ENCODE data around the gene OR8H3. TPM values are rescaled to one million over a fixed set of nuclear protein-coding genes. Genes with fewer than 3 reads are reported as not detected.
"Not testable (repeated sequence)": the region's sequence is repeated elsewhere in the genome, so short reads cannot be mapped to it uniquely, and the experiment has no call there.

Gene OR8H3, protein sequence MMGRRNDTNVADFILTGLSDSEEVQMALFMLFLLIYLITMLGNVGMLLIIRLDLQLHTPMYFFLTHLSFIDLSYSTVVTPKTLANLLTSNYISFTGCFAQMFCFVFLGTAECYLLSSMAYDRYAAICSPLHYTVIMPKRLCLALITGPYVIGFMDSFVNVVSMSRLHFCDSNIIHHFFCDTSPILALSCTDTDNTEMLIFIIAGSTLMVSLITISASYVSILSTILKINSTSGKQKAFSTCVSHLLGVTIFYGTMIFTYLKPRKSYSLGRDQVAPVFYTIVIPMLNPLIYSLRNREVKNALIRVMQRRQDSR
- polyA plus RNA-seq (2013, experiment 1 of 2): not detected
- polyA plus RNA-seq (2013, experiment 2 of 2): not detected

DNA sequence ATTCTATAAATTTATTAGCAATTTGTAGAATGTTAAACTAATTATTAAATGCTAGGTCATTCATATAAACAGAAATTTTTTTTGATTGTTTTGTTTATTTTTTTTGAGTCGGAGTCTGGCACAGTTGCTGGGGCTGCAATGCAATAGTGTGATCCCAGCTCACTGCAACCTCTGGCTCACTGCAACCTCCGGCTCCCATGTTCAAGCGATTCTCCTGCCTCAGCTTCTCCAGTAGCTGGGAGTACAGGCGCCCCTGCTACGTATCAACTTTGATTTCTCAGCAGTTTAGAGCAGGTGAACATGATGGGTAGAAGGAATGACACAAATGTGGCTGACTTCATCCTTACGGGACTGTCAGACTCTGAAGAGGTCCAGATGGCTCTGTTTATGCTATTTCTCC is at the start of gene OR8H3:
TSS of gene OR8H3 (plus strand) at position 301 of the 400 bp plus-strand sequence. CDS start at position 301, 0 bp downstream.
- Histone ChIP-seq H3K27ac (ENCODE audit: low read depth, low read length) (no peak within 1 kb of the TSS), H3K4me1 (ENCODE audit: insufficient read depth, low read length) (no peaks in the 10 kb centered on the region), H3K9ac (ENCODE audit: low read depth, low read length) (no peak within 1 kb of the TSS), H3K4me3 (ENCODE audit: low read length) (no peak within 1 kb of the TSS), H3K36me3 (ENCODE audit: insufficient read depth, low read length) (no peaks in the 10 kb centered on the region), H3K9me3 (ENCODE audit: insufficient read depth, low read depth, low read length) (no peaks in the 10 kb centered on the region), H3K27me3 (ENCODE audit: insufficient read depth, low read length) (no peaks in the 10 kb centered on the region)
- 94% methylated on average over 5 of the region's 6 CpGs for WGBS

DNA sequence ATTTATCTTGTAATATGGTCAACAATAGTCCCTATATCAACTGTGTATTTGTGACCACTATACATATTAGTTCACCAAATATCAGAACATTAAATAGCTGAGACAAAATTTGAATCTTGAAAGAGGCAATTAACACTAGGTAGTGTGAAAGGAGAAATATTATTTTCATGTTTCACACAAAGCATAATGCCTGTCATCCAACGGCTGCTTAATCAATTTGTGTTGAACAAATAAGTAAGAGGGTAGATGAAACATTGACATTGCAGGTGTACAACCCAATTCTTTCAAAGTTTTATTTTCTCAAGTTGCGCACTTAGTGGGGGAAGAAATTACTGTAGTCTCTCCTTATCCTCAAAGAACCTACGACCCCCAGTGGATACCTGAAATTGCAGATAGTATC is 32.5 kb upstream of the OR8H3 start:
- H3K4me1 ChIP-seq (ENCODE audit: insufficient read depth, low read length): no peaks in the 10 kb centered on the region
- H3K9me3 ChIP-seq (ENCODE audit: insufficient read depth, low read depth, low read length): no peaks in the 10 kb centered on the region
- no peak overlapping the region for H3K9ac ChIP-seq (ENCODE audit: low read depth, low read length)
- H3K4me3 ChIP-seq (ENCODE audit: low read length): no peak overlapping the region
- no peaks in the 10 kb centered on the region for H3K36me3 ChIP-seq (ENCODE audit: insufficient read depth, low read length)
- H3K27ac ChIP-seq (ENCODE audit: low read depth, low read length): no peak overlapping the region
- no peaks in the 10 kb centered on the region for H3K27me3 ChIP-seq (ENCODE audit: insufficient read depth, low read length)
- whole genome bisulfite sequencing: 85% methylated on average over 3 of the region's 3 CpGs

DNA sequence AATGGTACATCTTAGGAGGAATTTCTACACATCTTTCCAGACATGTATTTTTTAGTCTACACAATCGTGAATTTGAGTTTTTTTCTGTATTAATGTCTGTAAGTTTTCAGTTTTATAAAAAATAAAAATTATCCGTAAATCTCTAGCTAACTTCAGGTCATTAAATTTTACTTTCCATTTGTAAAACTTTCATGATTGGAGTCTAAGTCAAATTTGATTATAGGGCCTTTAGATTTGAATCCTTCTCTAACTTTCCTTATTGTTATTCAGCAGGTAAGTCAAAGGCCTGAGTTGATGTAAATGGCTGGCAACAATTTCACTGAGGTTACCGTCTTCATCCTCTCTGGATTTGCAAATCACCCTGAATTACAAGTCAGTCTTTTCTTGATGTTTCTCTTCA is 29.2 kb upstream of the OR8H3 start, which contains the start of gene OR8I2:
TSS of gene OR8I2 (plus strand) at position 301 of the 400 bp plus-strand sequence. CDS start at position 301, 0 bp downstream.
- 92% methylated on average over 1 of the region's 3 CpGs for WGBS

DNA sequence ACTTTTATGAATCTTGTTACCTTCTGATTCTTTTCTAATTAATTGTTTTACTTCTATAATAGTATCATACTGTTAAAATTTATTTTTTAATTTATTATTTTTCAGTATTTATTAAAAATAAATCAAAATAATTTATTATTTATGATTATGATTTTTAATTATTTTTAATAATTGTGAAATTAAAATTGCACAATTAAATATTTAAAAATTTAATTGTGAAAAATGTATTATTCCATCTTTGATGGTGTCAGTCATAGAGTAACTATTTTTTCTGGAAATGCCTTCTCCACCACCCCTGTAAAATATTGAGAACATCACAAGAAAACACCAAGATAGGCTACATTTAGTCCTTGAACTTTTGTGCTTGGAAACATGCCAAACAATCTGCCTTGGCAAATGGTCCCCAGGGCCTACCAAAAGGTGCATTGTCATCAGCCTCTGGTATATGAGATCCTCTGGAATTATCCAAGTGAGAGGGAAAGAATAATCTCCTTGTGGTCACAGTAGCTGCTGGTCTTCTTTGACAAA is 18.9 kb upstream of the OR8H3 start, which contains the start of gene OR8H2:
TSS of gene OR8H2 (plus strand) at position 478 of the 528 bp plus-strand sequence. CDS start 1,356 bp downstream, outside the sequence.
- no peak within 1 kb of the TSS for H3K9ac ChIP-seq (ENCODE audit: low read depth, low read length)
- no peaks in the 10 kb centered on the region for H3K9me3 ChIP-seq (ENCODE audit: insufficient read depth, low read depth, low read length)
- H3K27ac ChIP-seq (ENCODE audit: low read depth, low read length): no peak within 1 kb of the TSS
- no peaks in the 10 kb centered on the region for H3K4me1 ChIP-seq (ENCODE audit: insufficient read depth, low read length)
- no peak within 1 kb of the TSS for H3K4me3 ChIP-seq (ENCODE audit: low read length)
- no peaks in the 10 kb centered on the region for H3K36me3 ChIP-seq (ENCODE audit: insufficient read depth, low read length)
- H3K27me3 ChIP-seq (ENCODE audit: insufficient read depth, low read length): no peaks in the 10 kb centered on the region

More for the DNA sequence above, 29.2 kb upstream of the OR8H3 start, which contains the start of gene OR8I2:
- no peaks in the 10 kb centered on the region for H3K36me3 ChIP-seq (ENCODE audit: insufficient read depth, low read length)
- H3K27me3 ChIP-seq (ENCODE audit: insufficient read depth, low read length): no peaks in the 10 kb centered on the region
- H3K27ac ChIP-seq (ENCODE audit: low read depth, low read length): no peak within 1 kb of the TSS
- H3K4me3 ChIP-seq (ENCODE audit: low read length): no peak within 1 kb of the TSS
- no peaks in the 10 kb centered on the region for H3K9me3 ChIP-seq (ENCODE audit: insufficient read depth, low read depth, low read length)
- H3K9ac ChIP-seq (ENCODE audit: low read depth, low read length): no peak within 1 kb of the TSS
- H3K4me1 ChIP-seq (ENCODE audit: insufficient read depth, low read length): no peaks in the 10 kb centered on the region

DNA sequence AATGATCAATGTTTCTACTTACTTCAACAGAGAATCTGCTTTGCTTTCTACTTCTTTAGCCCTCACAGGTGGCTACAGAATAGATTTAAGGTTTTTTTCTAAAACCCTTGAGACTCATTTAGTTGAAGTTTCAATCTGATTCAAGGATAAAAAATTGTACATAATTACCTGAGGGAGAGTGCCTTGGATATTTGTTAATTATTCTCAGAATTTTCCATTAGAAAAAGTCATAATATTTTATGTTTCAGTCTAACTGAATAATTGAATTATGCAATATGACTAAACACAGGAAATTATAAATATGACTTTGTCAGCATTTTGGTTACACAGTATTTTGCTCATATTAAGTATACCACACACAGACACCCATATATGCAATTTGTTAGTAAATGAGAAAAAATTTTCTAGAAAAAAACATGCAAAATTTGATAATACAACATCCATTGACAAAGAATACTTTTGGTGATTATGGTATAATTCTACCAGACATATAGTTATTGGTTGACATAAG is 18.0 kb downstream of the OR8H3 start, which contains the start of gene OR8J3:
TSS of gene OR8J3 (minus strand) at position 51 of the 511 bp plus-strand sequence. CDS start 2,483 bp downstream, outside the sequence.
- H3K9me3 ChIP-seq (ENCODE audit: insufficient read depth, low read depth, low read length): no peaks in the 10 kb centered on the region
- no peaks in the 10 kb centered on the region for H3K36me3 ChIP-seq (ENCODE audit: insufficient read depth, low read length)
- H3K27ac ChIP-seq (ENCODE audit: low read depth, low read length): no peak within 1 kb of the TSS
- no peak within 1 kb of the TSS for H3K4me3 ChIP-seq (ENCODE audit: low read length)
- no peaks in the 10 kb centered on the region for H3K27me3 ChIP-seq (ENCODE audit: insufficient read depth, low read length)
- H3K4me1 ChIP-seq (ENCODE audit: insufficient read depth, low read length): no peaks in the 10 kb centered on the region
- H3K9ac ChIP-seq (ENCODE audit: low read depth, low read length): no peak within 1 kb of the TSS

DNA sequence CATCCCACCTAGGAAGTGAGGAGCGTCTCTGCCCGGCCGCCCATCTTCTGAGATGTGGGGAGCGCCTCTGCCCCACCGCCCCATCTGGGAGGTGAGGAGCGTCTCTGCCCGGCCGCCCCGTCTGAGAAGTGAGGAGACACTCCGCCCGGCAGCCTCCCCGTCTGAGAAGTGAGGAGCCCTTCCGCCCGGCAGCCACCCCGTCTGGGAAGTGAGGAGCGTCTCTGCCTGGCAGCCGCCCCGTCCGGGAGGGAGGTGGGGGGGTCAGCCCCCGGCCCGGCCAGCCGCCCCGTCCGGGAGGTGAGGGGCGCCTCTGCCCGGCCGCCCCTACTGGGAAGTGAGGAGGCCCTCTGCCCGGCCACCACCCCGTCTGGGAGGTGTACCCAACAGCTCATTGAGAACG is 21.5 kb downstream of the OR8H3 start:
- not testable (repeated sequence) for H3K4me3 ChIP-seq (ENCODE audit: low read length); H3K9me3 ChIP-seq (ENCODE audit: insufficient read depth, low read depth, low read length); H3K27ac ChIP-seq (ENCODE audit: low read depth, low read length); H3K36me3 ChIP-seq (ENCODE audit: insufficient read depth, low read length); H3K4me1 ChIP-seq (ENCODE audit: insufficient read depth, low read length); H3K9ac ChIP-seq (ENCODE audit: low read depth, low read length); H3K27me3 ChIP-seq (ENCODE audit: insufficient read depth, low read length)
- 93% methylated on average over 29 of the region's 30 CpGs for WGBS

DNA sequence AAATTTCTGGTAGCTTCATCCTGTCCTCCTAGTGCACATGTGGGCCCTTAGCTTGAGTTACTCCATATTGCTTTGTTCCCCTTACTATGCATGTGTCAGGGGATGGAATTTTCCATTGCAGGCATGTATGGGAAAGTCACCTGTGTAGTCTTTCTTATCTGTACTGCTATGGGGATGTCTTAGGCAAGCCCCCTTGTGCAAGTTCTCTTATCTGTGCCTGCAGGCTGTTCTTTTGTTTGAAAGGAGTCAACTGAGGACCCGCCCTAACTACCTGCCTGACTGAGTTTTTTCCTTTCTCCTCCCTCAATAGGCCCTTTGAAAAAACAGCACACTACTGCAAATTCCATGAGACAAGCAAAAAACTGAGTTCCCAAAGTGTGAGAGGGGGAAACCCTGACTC is 29.2 kb downstream of the OR8H3 start:
- Histone ChIP-seq H3K4me3 (ENCODE audit: low read length) (no peak overlapping the region), H3K4me1 (ENCODE audit: insufficient read depth, low read length) (no peaks in the 10 kb centered on the region), H3K36me3 (ENCODE audit: insufficient read depth, low read length) (no peaks in the 10 kb centered on the region), H3K9me3 (ENCODE audit: insufficient read depth, low read depth, low read length) (peaks cover 11% of the 10 kb centered on the region), H3K9ac (ENCODE audit: low read depth, low read length) (no peak overlapping the region), H3K27ac (ENCODE audit: low read depth, low read length) (no peak overlapping the region), H3K27me3 (ENCODE audit: insufficient read depth, low read length) (no peaks in the 10 kb centered on the region)
- 100% methylated on average over 1 of the region's 1 CpG for WGBS

DNA sequence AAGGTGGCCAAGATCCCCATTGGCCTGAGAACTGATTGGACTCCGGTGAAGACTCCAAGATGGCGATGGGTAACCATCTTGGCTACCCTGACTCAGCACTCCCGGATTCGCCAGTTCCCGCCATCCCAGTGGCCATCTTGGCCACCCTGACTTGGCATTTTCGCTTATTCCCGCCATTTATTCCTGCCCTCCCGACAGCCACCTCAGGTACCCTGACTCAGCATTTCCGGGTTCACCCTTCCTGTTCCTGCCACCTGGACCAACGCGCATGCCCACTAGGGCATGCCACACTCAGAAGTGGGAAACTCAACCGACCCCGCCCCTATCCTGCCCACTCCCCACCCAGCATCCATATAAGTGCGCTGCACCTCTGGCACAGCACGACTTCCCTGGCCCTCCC is 30.2 kb downstream of the OR8H3 start:
- Histone ChIP-seq H3K36me3 (ENCODE audit: insufficient read depth, low read length) (no peaks in the 10 kb centered on the region), H3K4me3 (ENCODE audit: low read length) (no peak overlapping the region), H3K9ac (ENCODE audit: low read depth, low read length) (no peak overlapping the region), H3K27ac (ENCODE audit: low read depth, low read length) (no peak overlapping the region), H3K4me1 (ENCODE audit: insufficient read depth, low read length) (no peaks in the 10 kb centered on the region), H3K9me3 (ENCODE audit: insufficient read depth, low read depth, low read length) (peaks cover 11% of the 10 kb centered on the region), H3K27me3 (ENCODE audit: insufficient read depth, low read length) (no peaks in the 10 kb centered on the region)
- WGBS: 96% methylated on average over 15 of the region's 15 CpGs

DNA sequence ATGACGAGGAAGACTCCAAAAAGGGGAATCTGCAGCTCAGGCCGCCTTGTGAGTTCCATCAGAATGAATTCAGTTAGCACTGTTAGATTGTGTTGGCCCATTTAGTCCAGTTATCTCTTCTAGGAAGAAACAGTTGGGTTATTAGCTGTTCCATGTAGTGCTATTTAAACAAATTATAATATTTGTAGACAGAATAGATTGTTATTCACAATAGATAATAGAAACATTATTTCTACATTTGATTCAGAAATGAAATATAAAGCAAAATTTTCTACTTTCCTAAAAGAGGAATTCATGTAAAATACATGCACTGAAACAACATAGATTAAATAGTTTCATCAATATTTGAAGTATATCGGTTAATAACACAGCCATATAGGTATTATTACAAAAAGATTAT is 38.0 kb downstream of the OR8H3 start, which contains the start of gene OR8K5:
TSS of gene OR8K5 (minus strand) at position 101 of the 400 bp plus-strand sequence. CDS start at position 101, 0 bp downstream.
- no peak within 1 kb of the TSS for H3K27ac ChIP-seq (ENCODE audit: low read depth, low read length)
- H3K4me1 ChIP-seq (ENCODE audit: insufficient read depth, low read length): no peaks in the 10 kb centered on the region
- 93% methylated on average over 2 of the region's 3 CpGs for WGBS
- H3K36me3 ChIP-seq (ENCODE audit: insufficient read depth, low read length): no peaks in the 10 kb centered on the region
- peaks cover 7% of the 10 kb centered on the region; the same call in 1 of the 2 replicates for H3K9me3 ChIP-seq (ENCODE audit: insufficient read depth, low read depth, low read length)
- H3K4me3 ChIP-seq (ENCODE audit: low read length): no peak within 1 kb of the TSS
- H3K27me3 ChIP-seq (ENCODE audit: insufficient read depth, low read length): no peaks in the 10 kb centered on the region
- no peak within 1 kb of the TSS for H3K9ac ChIP-seq (ENCODE audit: low read depth, low read length)

DNA sequence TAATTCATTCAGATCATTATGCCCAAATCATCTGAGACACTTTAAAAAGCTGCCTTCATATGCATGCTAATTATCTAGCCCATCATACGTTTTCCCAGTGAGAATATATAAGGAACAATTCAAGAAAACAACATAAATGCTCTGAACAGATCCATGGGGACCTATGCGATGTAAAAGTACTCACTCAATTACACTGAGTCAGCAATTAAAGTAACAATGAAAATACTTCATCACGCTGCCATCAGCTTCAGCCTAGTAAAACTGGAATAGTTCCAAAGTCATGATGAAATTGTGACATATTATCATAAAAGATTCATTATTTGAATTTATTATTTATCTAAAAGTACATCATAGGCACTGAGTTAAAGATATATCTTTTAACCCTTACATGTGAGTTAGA is 41.6 kb downstream of the OR8H3 start:
- WGBS: 78% methylated on average over 2 of the region's 3 CpGs
- H3K9me3 ChIP-seq (ENCODE audit: insufficient read depth, low read depth, low read length): no peaks in the 10 kb centered on the region

DNA sequence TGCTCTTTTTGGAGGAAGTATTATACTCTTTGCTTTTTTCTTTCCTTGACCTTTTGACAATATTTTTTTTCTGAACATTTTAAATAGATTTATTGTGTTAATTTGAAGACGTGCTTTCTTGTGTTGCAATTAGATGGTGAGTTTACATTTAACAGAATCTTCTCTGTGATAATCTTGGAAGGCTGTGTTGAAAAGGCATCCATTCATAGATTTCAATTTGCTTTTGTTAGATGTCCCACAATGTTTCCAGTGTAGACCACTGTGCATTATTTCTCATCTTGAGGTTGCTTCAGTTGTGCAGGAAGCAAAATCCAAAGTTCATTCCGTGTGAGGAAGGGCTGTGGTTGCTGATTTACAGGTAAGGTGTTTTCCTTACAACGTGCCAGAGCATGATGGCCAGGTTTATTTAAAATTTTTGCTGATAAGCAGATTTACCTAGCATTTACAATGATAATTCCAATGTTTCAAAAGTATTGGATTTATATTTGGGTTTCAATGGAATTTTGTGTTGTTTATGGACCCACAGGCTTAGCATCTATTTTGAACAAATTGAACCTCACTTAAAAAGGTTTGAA is 50.2 kb downstream of the OR8H3 start:
- Histone ChIP-seq H3K27ac (ENCODE audit: low read depth, low read length) (no peak overlapping the region), H3K9me3 (ENCODE audit: insufficient read depth, low read depth, low read length) (no peaks in the 10 kb centered on the region)
- 94% methylated on average over 3 of the region's 3 CpGs for WGBS

More for the DNA sequence above, 41.6 kb downstream of the OR8H3 start:
- Histone ChIP-seq H3K27me3 (ENCODE audit: insufficient read depth, low read length) (no peaks in the 10 kb centered on the region), H3K4me3 (ENCODE audit: low read length) (no peak overlapping the region), H3K27ac (ENCODE audit: low read depth, low read length) (no peak overlapping the region), H3K36me3 (ENCODE audit: insufficient read depth, low read length) (no peaks in the 10 kb centered on the region), H3K4me1 (ENCODE audit: insufficient read depth, low read length) (no peaks in the 10 kb centered on the region), H3K9ac (ENCODE audit: low read depth, low read length) (no peak overlapping the region)

More for the DNA sequence above, 50.2 kb downstream of the OR8H3 start:
- H3K27me3 ChIP-seq (ENCODE audit: insufficient read depth, low read length): no peaks in the 10 kb centered on the region
- no peaks in the 10 kb centered on the region for H3K4me1 ChIP-seq (ENCODE audit: insufficient read depth, low read length)
- no peak overlapping the region for H3K4me3 ChIP-seq (ENCODE audit: low read length)
- H3K36me3 ChIP-seq (ENCODE audit: insufficient read depth, low read length): no peaks in the 10 kb centered on the region
- no peak overlapping the region for H3K9ac ChIP-seq (ENCODE audit: low read depth, low read length)

Data from HUES64 (cell line).